ENCODE measurements around the gene OPCML.

- TF ChIP-seq ISL1 (CRISPR knock-in tag; IDR thresholded peaks at IDR 0.05): no peak
- TF ChIP-seq ZFP3 (CRISPR knock-in tag; IDR thresholded peaks at IDR 0.05): no peak
- TF ChIP-seq, protein P1, sequence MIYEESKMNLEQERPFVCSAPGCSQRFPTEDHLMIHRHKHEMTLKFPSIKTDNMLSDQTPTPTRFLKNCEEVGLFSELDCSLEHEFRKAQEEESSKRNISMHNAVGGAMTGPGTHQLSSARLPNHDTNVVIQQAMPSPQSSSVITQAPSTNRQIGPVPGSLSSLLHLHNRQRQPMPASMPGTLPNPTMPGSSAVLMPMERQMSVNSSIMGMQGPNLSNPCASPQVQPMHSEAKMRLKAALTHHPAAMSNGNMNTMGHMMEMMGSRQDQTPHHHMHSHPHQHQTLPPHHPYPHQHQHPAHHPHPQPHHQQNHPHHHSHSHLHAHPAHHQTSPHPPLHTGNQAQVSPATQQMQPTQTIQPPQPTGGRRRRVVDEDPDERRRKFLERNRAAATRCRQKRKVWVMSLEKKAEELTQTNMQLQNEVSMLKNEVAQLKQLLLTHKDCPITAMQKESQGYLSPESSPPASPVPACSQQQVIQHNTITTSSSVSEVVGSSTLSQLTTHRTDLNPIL (CRISPR knock-in tag; IDR thresholded peaks at IDR 0.05; ENCODE audit: low read depth): no peak
Measured at GRCh38 chr11:133004369-133004768, 527.9 kb downstream of the OPCML start.

All from SK-N-SH treated with all-trans-retinoic acid at 6 μM for 48 hours (cell line).